GM13977 (cell line): Measurements from ENCODE around the gene COL10A1.

Source experiments
- DNase-seq: peaks from one replicate; pipeline ENCODE4 v3.0.0; 2012; ENCODE audit warnings: low spot score
- CTCF ChIP-seq: IDR thresholded peaks from 2 replicates; pipeline ENCODE4 v1.5.1; 2012; ENCODE audit warnings: mild to moderate bottlenecking, control low read depth; ENCODE audit not compliant: insufficient read depth; ENCODE audit errors: extremely low read depth, missing control alignments
- in situ Hi-C: fragments of 300-500 bp; cut with MboI; formaldehyde crosslinking; loops from one replicate; pipeline ENCODE4 v1.12.0; 2022; ENCODE audit warnings: low sequenced_read_pairs, low pct_unique_long_range_greater_than_20kb, mixed read lengths, inconsistent platforms; ENCODE audit not compliant: unreplicated experiment

COL10A1 gene

GRCh38 chr6:116166369-116166768 is 40.4 kb upstream of the COL10A1 start:
- in situ Hi-C loops, result no loop called here
- no peak for DNase-seq
- no peak for TF ChIP-seq CTCF

GRCh38 chr6:116165596-116165995 is 39.7 kb upstream of the COL10A1 start:
- no peak for DNase-seq
- no peak for TF ChIP-seq CTCF
- in situ Hi-C loops, result no loop called here

GRCh38 chr6:116159782-116160524 is 34.0 kb upstream of the COL10A1 start:
- no peak for TF ChIP-seq CTCF
- no peak for DNase-seq
- in situ Hi-C loops, result no loop called here

- no peak for TF ChIP-seq CTCF
- in situ Hi-C loops, result no loop called here
Observed at GRCh38 chr6:116158641-116159040, 32.7 kb upstream of the COL10A1 start.

GRCh38 chr6:116157391-116157790 is 31.5 kb upstream of the COL10A1 start:
- no peak for DNase-seq
- no peak for TF ChIP-seq CTCF
- in situ Hi-C loops, result no loop called here

More at GRCh38 chr6:116158641-116159040, 32.7 kb upstream of the COL10A1 start:
- no peak for DNase-seq

GRCh38 chr6:116156405-116157326 is 30.7 kb upstream of the COL10A1 start:
- no peak for DNase-seq
- no peak for TF ChIP-seq CTCF
- in situ Hi-C loops, result no loop called here
